IPS DF 6.9 (cell line): ENCODE measurements around the gene GABBR1.
A peak's percentile ranks its signal among the peaks of the same experiment; 100 is the strongest.

Experiments
- DNase-seq: peaks from one replicate; pipeline ENCODE4 v3.0.0-alpha.2; 2013; ENCODE audit warnings: low read depth, low spot score
- H3K27ac ChIP-seq: one replicate; pipeline ENCODE4 v1.5.1; 2013; ENCODE audit warnings: low read length, control low read depth
- H3K27me3 ChIP-seq: 2 replicates; pipeline ENCODE4 v1.6.1; 2013; ENCODE audit warnings: mild to moderate bottlenecking, low read length; ENCODE audit not compliant: control insufficient read depth, insufficient read depth
- H3K36me3 ChIP-seq: 2 replicates; pipeline ENCODE4 v1.6.1; 2013; ENCODE audit warnings: low read length; ENCODE audit not compliant: control insufficient read depth, insufficient read depth
- H3K4me1 ChIP-seq: 2 replicates; pipeline ENCODE4 v1.6.1; 2013; ENCODE audit warnings: low read length; ENCODE audit not compliant: control insufficient read depth, insufficient read depth
- H3K4me3 ChIP-seq: 2 replicates; pipeline ENCODE4 v1.5.1; 2013; ENCODE audit warnings: mild to moderate bottlenecking, low read length
- H3K9me3 ChIP-seq: 2 replicates; pipeline ENCODE4 v1.6.1; 2013; ENCODE audit warnings: low read length, inconsistent platforms; ENCODE audit not compliant: control insufficient read depth, insufficient read depth
- WGBS: extraction: QIAGEN DNeasy Blood & Tissue Kit; methylation state at CpG from one replicate; pipeline ENCODE4 v1.1.7; 2013; ENCODE audit warnings: mixed read lengths, missing lambda C conversion rate; ENCODE audit not compliant: insufficient read length, insufficient coverage; 5-methylcytosine and 5-hydroxymethylcytosine counted together

The GABBR1 gene

DNA sequence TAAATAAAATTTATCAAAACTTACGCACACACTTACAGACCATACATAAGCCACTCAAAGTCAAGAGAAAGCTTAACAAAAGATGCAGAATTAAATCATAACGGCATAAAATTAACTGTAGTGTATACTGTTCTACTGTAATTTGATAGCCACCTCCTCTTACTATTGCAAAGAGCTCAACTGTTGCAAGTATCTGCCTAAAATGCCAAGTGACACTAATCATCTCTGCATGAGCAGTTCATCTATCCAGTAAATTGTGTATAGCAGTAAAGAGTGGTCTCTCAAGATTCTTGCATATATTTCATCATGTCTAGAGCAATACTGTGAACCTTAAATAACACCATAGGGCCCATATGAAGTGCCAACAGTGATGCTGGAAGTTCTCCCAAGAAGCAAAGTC is 35.8 kb downstream of the GABBR1 start:
- peaks cover 10% of the 10 kb centered on the region; the same call in 1 of the 2 replicates for H3K36me3 ChIP-seq
- 0 out of 2 replicates have a peak, but pooled peaks cover 2% of the 10 kb centered on the region for H3K4me1 ChIP-seq
- H3K27ac ChIP-seq, result no peak overlapping the region
- H3K9me3 ChIP-seq, result no peaks in the 10 kb centered on the region
- H3K4me3 ChIP-seq, result no peak overlapping the region
- no CpG with 5 or more reads among the region's 2 CpGs for WGBS
- no peaks in the 10 kb centered on the region for H3K27me3 ChIP-seq
- no peak for DNase-seq

DNA sequence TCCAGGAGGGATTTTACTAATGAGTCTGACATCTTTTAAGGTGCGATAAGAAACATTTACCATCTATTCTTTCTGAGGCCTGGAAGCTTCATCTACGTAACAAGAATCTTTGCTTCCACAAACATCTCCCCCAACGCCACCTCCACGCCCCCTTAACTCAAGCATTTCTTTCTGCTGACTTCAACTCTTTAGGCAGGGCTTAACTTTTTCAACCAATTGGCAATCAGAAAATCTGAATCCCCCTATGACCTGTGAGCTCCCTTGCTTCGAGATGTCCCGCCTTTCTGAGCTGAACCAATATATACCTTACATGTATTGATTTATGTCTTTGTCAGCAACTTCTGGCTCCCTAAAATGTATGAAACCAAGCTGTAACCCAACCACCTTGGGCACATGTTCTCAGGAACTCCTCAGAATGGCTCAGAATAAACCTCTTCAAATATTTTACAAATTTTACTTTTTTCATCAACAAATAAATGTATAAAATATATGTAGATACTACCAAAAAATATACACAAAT is 36.5 kb downstream of the GABBR1 start:
- no peak overlapping the region for H3K27ac ChIP-seq
- H3K4me1 ChIP-seq, result 0 out of 2 replicates have a peak, but pooled peaks cover 2% of the 10 kb centered on the region
- no peaks in the 10 kb centered on the region for H3K27me3 ChIP-seq
- no peak for DNase-seq
- WGBS, result 100% methylated on average over 2 of the region's 6 CpGs
- peaks cover 3% of the 10 kb centered on the region; the same call in 1 of the 2 replicates for H3K36me3 ChIP-seq
- no peaks in the 10 kb centered on the region for H3K9me3 ChIP-seq
- H3K4me3 ChIP-seq, result no peak overlapping the region

DNA sequence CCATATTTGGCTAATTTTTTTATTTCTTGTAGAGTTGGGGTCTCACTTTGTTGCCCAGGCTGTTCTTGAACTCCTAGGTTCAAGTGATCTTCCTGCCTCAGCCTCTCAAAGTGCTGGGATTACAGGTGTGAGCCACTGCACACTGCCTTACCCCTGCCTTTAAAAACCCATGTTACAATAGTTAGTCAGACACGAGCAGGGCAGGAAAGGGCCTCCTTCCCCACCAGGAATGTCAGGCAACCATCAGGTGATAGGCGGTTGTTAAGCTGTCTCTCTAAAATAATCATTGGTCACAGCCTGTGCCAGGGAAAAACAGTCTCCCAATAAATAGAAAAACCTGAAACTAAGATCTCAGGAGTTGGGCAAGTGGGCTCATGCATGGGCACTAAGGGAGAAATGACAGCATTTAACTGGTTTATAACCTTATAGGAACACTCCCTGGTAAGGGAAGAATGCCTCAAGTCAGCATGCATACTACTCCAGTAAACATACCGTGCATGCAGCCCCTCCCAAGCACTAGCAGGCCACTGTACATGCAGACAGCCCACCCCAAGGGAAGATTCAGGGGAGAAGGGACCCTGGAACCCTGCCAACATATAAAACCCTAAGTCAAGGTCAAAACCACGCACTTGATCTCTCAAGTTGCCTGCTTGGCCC is 39.7 kb downstream of the GABBR1 start:
- DNase-seq, result no peak
- no peaks in the 10 kb centered on the region for H3K9me3 ChIP-seq
- 0 out of 2 replicates have a peak, but pooled peaks cover 2% of the 10 kb centered on the region for H3K4me1 ChIP-seq
- no peak overlapping the region for H3K4me3 ChIP-seq
- H3K27ac ChIP-seq, result no peak overlapping the region
- no CpG with 5 or more reads among the region's 4 CpGs for WGBS
- H3K27me3 ChIP-seq, result no peaks in the 10 kb centered on the region
- H3K36me3 ChIP-seq, result no peaks in the 10 kb centered on the region

DNA sequence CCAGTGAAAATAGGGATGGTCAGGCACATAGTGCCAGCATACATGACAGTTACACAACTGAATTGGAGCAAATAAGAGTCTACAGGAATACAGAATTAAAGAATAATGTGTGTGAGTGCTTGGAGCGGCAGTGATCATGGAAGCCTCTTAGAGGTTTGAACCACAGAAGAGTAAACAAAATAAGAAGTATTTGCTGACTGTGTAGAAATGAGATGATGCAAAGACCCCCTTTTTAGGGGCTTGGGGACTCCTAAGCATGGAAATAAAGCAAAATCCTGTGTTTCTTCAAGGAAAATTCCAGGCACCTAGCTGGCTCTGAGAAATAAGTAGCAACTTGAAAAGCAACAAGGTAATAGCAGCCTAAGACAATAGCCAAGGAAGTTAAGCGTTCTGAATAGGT is 41.3 kb downstream of the GABBR1 start:
- no peak for DNase-seq
- H3K36me3 ChIP-seq, result no peaks in the 10 kb centered on the region
- H3K4me3 ChIP-seq, result no peak overlapping the region
- WGBS, result no CpG with 5 or more reads among the region's 2 CpGs
- H3K9me3 ChIP-seq, result no peaks in the 10 kb centered on the region
- no peaks in the 10 kb centered on the region for H3K27me3 ChIP-seq
- 0 out of 2 replicates have a peak, but pooled peaks cover 2% of the 10 kb centered on the region for H3K4me1 ChIP-seq
- H3K27ac ChIP-seq, result no peak overlapping the region

DNA sequence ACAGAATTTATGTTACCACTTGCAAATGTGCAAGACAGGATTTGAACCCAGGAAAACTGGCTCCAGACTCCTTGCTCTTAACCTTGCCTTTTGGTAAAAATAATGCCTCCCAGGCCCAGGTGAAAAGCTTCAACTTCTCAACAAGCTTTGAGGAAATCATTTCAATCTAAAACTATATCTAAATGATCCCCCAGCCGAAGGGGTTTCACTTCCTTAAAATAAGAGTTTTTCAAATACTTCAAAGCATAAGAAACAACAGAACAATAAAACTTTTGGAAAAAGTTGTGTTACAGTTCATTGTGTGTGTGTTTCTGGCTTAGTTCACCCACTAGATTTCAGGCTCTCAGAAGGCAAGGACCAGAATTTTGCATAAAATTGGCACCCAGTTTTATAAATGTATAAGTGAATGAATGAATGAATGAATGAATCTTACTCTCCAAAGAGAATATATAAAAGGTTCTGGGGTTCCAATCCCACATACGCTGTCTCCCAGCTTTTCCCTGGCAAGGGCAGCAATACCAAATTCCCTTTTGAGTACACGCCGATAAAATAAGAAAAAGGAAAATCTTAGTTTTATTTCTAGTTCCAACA is 42.7 kb downstream of the GABBR1 start:
- Histone ChIP-seq H3K36me3 (no peaks in the 10 kb centered on the region), H3K4me3 (no peak overlapping the region), H3K4me1 (0 out of 2 replicates have a peak, but pooled peaks cover 2% of the 10 kb centered on the region), H3K27ac (no peak overlapping the region), H3K9me3 (no peaks in the 10 kb centered on the region), H3K27me3 (no peaks in the 10 kb centered on the region)
- DNase-seq, result no peak
- WGBS, result no CpG with 5 or more reads among the region's 4 CpGs

DNA sequence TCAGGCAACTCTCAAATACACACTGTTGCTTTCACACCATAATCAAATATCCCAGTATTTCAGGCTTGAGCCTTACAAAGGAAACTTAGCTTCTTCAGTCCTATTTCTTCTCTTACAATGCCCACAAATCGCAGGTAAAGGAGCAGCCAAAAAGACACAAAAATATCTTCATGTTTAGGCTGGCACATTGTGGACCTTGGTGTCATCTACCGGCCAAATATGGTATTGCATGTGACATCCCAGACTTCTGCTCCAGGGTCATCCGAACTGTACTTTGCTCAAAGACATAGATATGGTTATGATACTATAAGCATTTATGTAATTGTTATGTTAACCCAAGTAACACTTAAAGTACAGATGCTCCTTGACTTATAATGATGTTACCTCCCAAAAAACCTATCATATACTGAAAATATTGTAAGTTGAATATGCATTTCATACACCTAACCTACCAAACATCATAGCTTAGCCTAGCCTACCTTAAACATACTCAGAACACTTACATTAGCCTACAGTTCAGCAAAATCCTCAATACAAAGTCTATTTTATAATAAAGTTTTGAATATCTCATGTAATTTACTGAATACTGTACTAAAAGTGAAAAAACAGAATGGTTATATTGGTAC is 43.4 kb downstream of the GABBR1 start:
- H3K27me3 ChIP-seq, result no peaks in the 10 kb centered on the region
- DNase-seq, result peak; percentile 45
- no peak overlapping the region for H3K4me3 ChIP-seq
- H3K36me3 ChIP-seq, result no peaks in the 10 kb centered on the region
- no peak overlapping the region for H3K27ac ChIP-seq
- WGBS, result no CpG with 5 or more reads among the region's 3 CpGs
- H3K9me3 ChIP-seq, result no peaks in the 10 kb centered on the region
- H3K4me1 ChIP-seq, result 0 out of 2 replicates have a peak, but pooled peaks cover 2% of the 10 kb centered on the region

DNA sequence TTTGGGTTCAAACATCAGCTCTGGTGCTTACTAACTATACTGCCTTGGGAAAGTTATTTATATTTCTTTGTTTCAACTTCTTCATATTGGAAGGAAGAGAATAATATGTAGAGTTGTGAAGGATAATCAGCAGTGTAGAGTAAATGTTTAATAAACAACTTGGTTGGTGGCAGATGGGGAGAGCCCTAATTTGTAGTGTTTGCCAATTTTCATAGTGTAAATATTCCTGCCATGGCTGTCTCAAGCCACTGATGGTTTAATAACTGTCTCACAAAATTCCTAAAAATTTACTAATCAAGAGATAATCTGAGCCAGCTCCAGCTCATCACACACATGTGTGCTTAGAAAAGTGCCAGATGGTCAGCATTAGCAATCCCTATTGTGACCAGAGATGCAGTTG is 48.2 kb downstream of the GABBR1 start, which contains the start of gene OR2H2:
Gene OR2H2, plus strand, starts transcription at position 301 of the 400 bp plus-strand sequence. CDS start 2,824 bp downstream, outside the sequence.
- Histone ChIP-seq H3K27ac (no peak within 1 kb of the TSS), H3K4me3 (no peak within 1 kb of the TSS), H3K4me1 (no peaks in the 10 kb centered on the region), H3K27me3 (no peaks in the 10 kb centered on the region), H3K36me3 (no peaks in the 10 kb centered on the region), H3K9me3 (no peaks in the 10 kb centered on the region)
- no peak for DNase-seq

DNA sequence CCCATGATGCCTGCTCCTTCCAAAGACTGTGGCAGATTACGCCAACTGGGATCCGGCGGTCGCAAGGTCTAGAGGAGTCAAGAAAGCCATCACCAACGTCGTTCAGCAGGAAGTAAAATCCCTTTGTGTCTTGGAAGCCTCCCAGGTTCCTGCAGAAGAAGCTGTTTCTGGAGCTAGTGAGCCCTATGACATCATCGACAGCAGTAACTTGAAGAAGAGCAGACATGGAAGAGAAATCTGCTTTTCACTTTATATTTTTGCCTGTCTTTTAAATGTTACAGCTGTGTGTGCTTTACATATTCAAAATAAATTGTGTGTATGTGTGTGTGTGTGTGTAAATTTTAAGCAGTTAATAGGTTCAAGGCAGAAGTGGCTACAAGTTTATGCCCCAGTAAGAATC is 55.4 kb downstream of the GABBR1 start:
- Histone ChIP-seq H3K27me3 (no peaks in the 10 kb centered on the region), H3K4me1 (no peaks in the 10 kb centered on the region), H3K36me3 (no peaks in the 10 kb centered on the region), H3K9me3 (no peaks in the 10 kb centered on the region), H3K27ac (no peak overlapping the region), H3K4me3 (no peak overlapping the region)
- no CpG with 5 or more reads among the region's 7 CpGs for WGBS
- no peak for DNase-seq

DNA sequence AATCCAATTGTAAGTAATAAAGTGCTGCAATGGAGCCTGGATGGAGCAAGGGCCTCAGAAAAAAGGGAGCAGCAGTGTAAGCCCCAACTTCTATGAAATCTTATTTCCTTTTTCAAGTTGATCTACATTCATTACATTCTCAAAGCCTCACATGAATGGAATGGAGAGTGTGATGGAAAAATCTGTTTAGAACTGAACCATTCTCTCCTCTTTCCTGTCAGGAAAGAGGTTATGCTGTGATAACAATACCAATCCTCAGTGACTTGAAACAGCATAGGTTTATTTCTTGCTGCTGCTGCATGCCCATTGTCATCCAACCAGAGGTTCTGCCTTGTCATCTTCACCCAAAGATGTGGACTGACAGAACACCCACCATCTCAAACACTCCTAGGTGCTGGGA is 56.9 kb downstream of the GABBR1 start:
- Histone ChIP-seq H3K27me3 (no peaks in the 10 kb centered on the region), H3K27ac (no peak overlapping the region), H3K9me3 (no peaks in the 10 kb centered on the region), H3K4me3 (no peak overlapping the region), H3K4me1 (no peaks in the 10 kb centered on the region), H3K36me3 (no peaks in the 10 kb centered on the region)
- no peak for DNase-seq

DNA sequence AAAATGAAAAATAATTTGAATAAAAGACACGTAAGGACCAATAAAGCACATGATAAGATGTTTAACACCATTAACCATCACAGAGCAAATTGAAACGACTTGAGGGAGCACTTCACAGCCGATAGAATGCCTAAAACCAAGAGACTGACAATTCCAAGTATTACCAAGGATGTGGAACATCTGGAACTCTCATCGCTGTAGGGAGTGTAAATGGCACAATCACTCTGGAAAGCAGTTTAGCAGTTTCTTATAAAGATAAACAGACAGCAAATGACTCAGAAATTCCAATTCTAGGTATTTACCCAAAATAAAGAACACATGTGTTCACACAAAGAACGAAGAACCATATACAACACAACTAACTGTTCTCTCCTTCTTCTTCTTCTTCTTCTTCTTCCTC is 65.0 kb downstream of the GABBR1 start:
- Histone ChIP-seq H3K9me3 (no peaks in the 10 kb centered on the region), H3K27me3 (no peaks in the 10 kb centered on the region), H3K36me3 (no peaks in the 10 kb centered on the region), H3K4me3 (no peak overlapping the region), H3K4me1 (no peaks in the 10 kb centered on the region), H3K27ac (no peak overlapping the region)
- WGBS, result no CpG with 5 or more reads among the region's 5 CpGs
- no peak for DNase-seq
